HepG2 (cell line): ENCODE data around the gene KBTBD3.

Experiments used
- ATF1 ChIP-seq: IDR thresholded peaks from 2 replicates; pipeline ENCODE4 v1.6.1; 2016; ENCODE audit warnings: mild to moderate bottlenecking, control low read depth
- CHD4 ChIP-seq: fragments of 200-600 bp; sonication (generic); IDR thresholded peaks from 2 replicates; pipeline ENCODE4 v1.7.0; 2017; ENCODE audit warnings: mild to moderate bottlenecking, low read length, borderline replicate concordance
- CREBL2 ChIP-seq: sonication (generic); formaldehyde crosslinking; IDR thresholded peaks from 2 replicates; pipeline ENCODE4 v1.8.1; 2023; ENCODE audit warnings: missing genetic modification reagents, mild to moderate bottlenecking, borderline replicate concordance
- ELF1 ChIP-seq: sonication (generic); formaldehyde crosslinking; IDR thresholded peaks from 2 replicates; pipeline ENCODE4 v1.4.0; 2020; ENCODE audit warnings: missing genetic modification reagents
- GPN1 ChIP-seq: sonication (generic); formaldehyde crosslinking; IDR thresholded peaks from 2 replicates; pipeline ENCODE4 v1.5.1; 2020; ENCODE audit warnings: missing genetic modification reagents, borderline replicate concordance
- POLR2A ChIP-seq, 2 experiments: IDR thresholded peaks; 2 replicates each; pipeline ENCODE4 v1.6.1; 2011; ENCODE audit warnings: low read depth in 2 of 2, low read length in 2 of 2, mild to moderate bottlenecking in 1 of 2, moderate library complexity in 1 of 2; ENCODE audit not compliant: insufficient read depth in 1 of 2
- TCF7 ChIP-seq: sonication (generic); IDR thresholded peaks from 2 replicates; pipeline ENCODE4 v1.6.1; 2016; ENCODE audit warnings: antibody characterized with exemption, low read depth
- TRAFD1 ChIP-seq: sonication (generic); formaldehyde crosslinking; IDR thresholded peaks from 2 replicates; pipeline ENCODE4 v1.5.1; 2020; ENCODE audit warnings: missing genetic modification reagents, mild to moderate bottlenecking, borderline replicate concordance
- ZNF121 ChIP-seq: sonication (generic); formaldehyde crosslinking; IDR thresholded peaks from 2 replicates; pipeline ENCODE4 v1.5.0; 2020; ENCODE audit warnings: mild to moderate bottlenecking, missing genetic modification reagents
- ZNF326 ChIP-seq: sonication (generic); formaldehyde crosslinking; IDR thresholded peaks from 2 replicates; pipeline ENCODE4 v1.4.0; 2020; ENCODE audit warnings: missing genetic modification reagents, borderline replicate concordance

- TF ChIP-seq POLR2A (IDR thresholded peaks at IDR 0.05; ENCODE audit: insufficient read depth in 1 of 2, low read depth in 2 of 2, low read length in 2 of 2) (no peak), ZNF326 (CRISPR knock-in tag) (no peak), TRAFD1 (CRISPR knock-in tag) (no peak), CREBL2 (CRISPR knock-in tag) (no peak), GPN1 (CRISPR knock-in tag) (no peak), ELF1 (no peak), ATF1 (CRISPR knock-in tag) (no peak), CHD4 (no peak), TCF7 (no peak), ZNF121 (CRISPR knock-in tag) (no peak)
Observed at GRCh38 chr11:106011481-106011880, 65.7 kb downstream of the KBTBD3 start.
